Loucy (cell line): ENCODE results near the gene SMC1B.
"Not testable (repeated sequence)": the region's sequence is repeated elsewhere in the genome, so short reads cannot be mapped to it uniquely, and the experiment has no call there.

ENCODE experiments used
- H2AFZ ChIP-seq: fragments of 200-600 bp; sonication (generic); 2 replicates; pipeline ENCODE4 v1.6.0; 2016; ENCODE audit warnings: antibody characterized with exemption, mild to moderate bottlenecking, low read length, moderate library complexity
- H3F3A ChIP-seq: fragments of 200-600 bp; 2 replicates; pipeline ENCODE4 v1.6.0; 2016; ENCODE audit warnings: antibody characterized with exemption, low read depth, mild to moderate bottlenecking
- H3K27me3 ChIP-seq: fragments of 200-600 bp; sonication (generic); 2 replicates; pipeline ENCODE4 v1.6.1; 2014; ENCODE audit warnings: low read length, mild to moderate bottlenecking; ENCODE audit not compliant: insufficient read depth, poor library complexity, severe bottlenecking
- H3K36me3 ChIP-seq: fragments of 200-600 bp; sonication (generic); 2 replicates; pipeline ENCODE4 v1.6.1; 2016; ENCODE audit warnings: low read length; ENCODE audit not compliant: insufficient read depth
- H3K4me1 ChIP-seq: fragments of 200-600 bp; sonication (generic); 2 replicates; pipeline ENCODE4 v1.5.1; 2014; ENCODE audit warnings: low read length, mild to moderate bottlenecking; ENCODE audit not compliant: insufficient read depth, poor library complexity, severe bottlenecking
- H3K4me2 ChIP-seq: fragments of 200-600 bp; sonication (generic); 2 replicates; pipeline ENCODE4 v1.6.0; 2014; ENCODE audit warnings: antibody characterized with exemption, low read length, low read depth, mild to moderate bottlenecking; ENCODE audit not compliant: poor library complexity, severe bottlenecking
- H3K4me3 ChIP-seq: fragments of 200-600 bp; sonication (generic); 2 replicates; pipeline ENCODE4 v1.5.1; 2014; ENCODE audit warnings: low read length, mild to moderate bottlenecking, mixed read lengths; ENCODE audit not compliant: poor library complexity, severe bottlenecking
- H3K79me2 ChIP-seq: fragments of 200-600 bp; sonication (generic); 2 replicates; pipeline ENCODE4 v1.6.1; 2014; ENCODE audit warnings: low read length; ENCODE audit not compliant: insufficient read depth
- H3K9ac ChIP-seq: fragments of 200-600 bp; sonication (generic); 2 replicates; pipeline ENCODE4 v1.6.0; 2014; ENCODE audit warnings: mild to moderate bottlenecking, low read depth, low read length, moderate library complexity; ENCODE audit not compliant: poor library complexity, severe bottlenecking
- H3K9me2 ChIP-seq: fragments of 200-600 bp; sonication (generic); replicated peaks from 2 replicates; pipeline ENCODE4 v1.6.1; 2016; ENCODE audit warnings: low read depth, low read length, mixed read lengths
- H3K9me3 ChIP-seq: fragments of 200-600 bp; sonication (generic); 2 replicates; pipeline ENCODE4 v1.6.1; 2014; ENCODE audit warnings: mild to moderate bottlenecking, antibody characterized with exemption, low read length, low read depth; ENCODE audit not compliant: insufficient read depth
- H4K20me1 ChIP-seq: fragments of 200-600 bp; sonication (generic); 2 replicates; pipeline ENCODE4 v1.6.0; 2014; ENCODE audit warnings: antibody characterized with exemption, low read length, mild to moderate bottlenecking; ENCODE audit not compliant: insufficient read depth, poor library complexity, severe bottlenecking
- CTCF ChIP-seq: fragments of 200-600 bp; sonication (generic); conservative IDR thresholded peaks from 2 replicates; pipeline ENCODE4 v1.5.1; 2014; ENCODE audit warnings: mild to moderate bottlenecking, antibody characterized with exemption, low read length
- EZH2phosphoT487 ChIP-seq: fragments of 200-600 bp; IDR thresholded peaks from 2 replicates; pipeline ENCODE4 v1.6.1; 2018; ENCODE audit warnings: antibody characterized with exemption, mild to moderate bottlenecking, moderate library complexity, borderline replicate concordance

SMC1B gene

DNA sequence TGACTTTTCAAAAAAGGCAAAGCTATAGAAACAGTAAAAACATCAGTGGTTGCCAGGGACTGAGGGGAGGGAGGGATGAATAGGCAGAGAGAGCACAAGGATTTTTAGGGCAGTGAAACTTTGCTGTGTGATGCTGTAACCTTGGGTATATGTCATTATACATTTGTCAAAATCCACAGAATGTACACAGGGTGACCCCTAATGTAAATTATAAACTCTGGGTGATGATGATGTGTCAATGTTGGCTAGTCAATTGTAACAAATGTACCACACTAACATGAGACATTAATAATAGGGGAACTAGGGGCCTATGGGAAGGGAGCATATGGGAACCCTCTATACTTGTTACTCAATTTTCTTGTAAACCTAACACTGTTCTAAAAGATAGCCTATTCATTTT lies 24.9 kb upstream of the SMC1B start:
- Histone ChIP-seq H3K9me2 (no peaks in the 10 kb centered on the region), H3K36me3 (no peaks in the 10 kb centered on the region), H3K27me3 (no peaks in the 10 kb centered on the region), H3K9ac (no peak overlapping the region), H4K20me1 (no peaks in the 10 kb centered on the region), H3K79me2 (no peaks in the 10 kb centered on the region), H2AFZ (no peak overlapping the region), H3F3A (no peaks in the 10 kb centered on the region), H3K4me1 (peaks cover 3% of the 10 kb centered on the region), H3K4me3 (no peak overlapping the region), H3K9me3 (no peaks in the 10 kb centered on the region), H3K4me2 (no peak overlapping the region)
- TF ChIP-seq CTCF (no peak), EZH2phosphoT487 (no peak)

DNA sequence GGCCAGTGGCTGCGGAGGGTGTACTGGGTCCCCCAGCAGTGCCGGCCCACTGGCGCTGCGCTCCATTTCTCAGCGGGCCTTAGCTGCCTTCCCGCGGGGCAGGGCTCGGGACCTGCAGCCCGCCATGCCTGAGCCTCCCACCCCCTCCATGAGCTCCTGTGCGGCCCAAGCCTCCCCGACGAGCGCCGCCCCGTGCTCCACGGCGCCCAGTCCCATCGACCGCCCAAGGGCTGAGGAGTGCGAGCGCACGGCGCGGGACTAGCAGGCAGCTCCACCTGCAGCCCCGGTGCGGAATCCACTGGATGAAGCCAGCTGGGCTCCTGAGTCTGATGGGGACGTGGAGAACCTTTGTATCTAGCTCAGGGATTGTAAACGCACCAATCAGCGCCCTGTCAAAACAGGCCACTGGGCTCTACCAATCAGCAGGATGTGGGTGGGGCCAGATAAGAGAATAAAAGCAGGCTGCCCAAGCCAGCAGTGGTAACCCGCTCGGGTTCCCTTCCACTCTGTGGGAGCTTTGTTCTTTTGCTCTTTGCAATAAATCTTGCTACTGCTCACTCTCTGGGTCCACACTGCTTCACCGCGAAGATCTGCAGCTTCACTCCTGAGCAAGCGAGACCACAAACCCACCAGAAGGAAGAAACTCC lies 23.6 kb upstream of the SMC1B start:
- H3K9me3 ChIP-seq, H3K4me3 ChIP-seq, H3K4me1 ChIP-seq, H3K79me2 ChIP-seq, H3F3A ChIP-seq, H3K36me3 ChIP-seq, H2AFZ ChIP-seq, H3K27me3 ChIP-seq, H4K20me1 ChIP-seq, H3K9ac ChIP-seq, H3K4me2 ChIP-seq, H3K9me2 ChIP-seq: not testable (repeated sequence)

DNA sequence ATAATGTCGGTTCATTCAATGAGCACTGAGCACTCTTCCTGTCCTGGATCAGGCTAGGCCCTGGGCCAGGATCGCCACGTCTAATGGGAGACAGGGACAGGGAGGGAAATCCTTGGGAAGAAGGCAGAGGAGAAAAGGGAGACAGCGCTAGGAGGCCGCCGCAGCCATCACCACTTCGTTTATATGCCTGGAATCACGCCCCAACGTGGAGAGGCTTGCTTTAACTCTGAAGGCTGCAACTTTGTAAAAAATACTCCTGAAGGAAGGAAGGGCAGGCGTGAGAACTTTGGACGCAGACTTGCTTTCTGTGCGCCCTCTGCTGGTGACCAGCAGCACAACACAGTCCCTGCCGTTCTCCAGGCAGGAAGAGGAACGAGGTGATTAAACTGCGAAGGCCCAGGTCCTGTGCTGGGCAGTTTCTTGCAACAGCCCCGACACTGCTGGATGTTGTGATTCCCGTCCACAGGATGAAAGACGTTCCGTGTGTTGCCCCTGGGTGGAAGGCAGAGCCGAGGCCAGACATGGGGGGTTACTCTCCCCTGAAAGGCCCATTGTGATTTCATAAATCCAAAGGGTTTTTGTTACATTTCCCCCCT lies 22.2 kb upstream of the SMC1B start:
- H3K9me2 ChIP-seq: no peaks in the 10 kb centered on the region
- no peaks in the 10 kb centered on the region for H4K20me1 ChIP-seq
- H2AFZ ChIP-seq: peak overlapping the region; percentile 81
- no peaks in the 10 kb centered on the region for H3K27me3 ChIP-seq
- no peaks in the 10 kb centered on the region for H3F3A ChIP-seq
- H3K4me2 ChIP-seq: no peak overlapping the region
- no peaks in the 10 kb centered on the region for H3K9me3 ChIP-seq
- H3K9ac ChIP-seq: peak overlapping the region; percentile 13
- TF ChIP-seq EZH2phosphoT487 (no peak), CTCF (peak; percentile 97)
- no peaks in the 10 kb centered on the region for H3K79me2 ChIP-seq
- no peak overlapping the region for H3K4me3 ChIP-seq
- peaks cover 2% of the 10 kb centered on the region for H3K4me1 ChIP-seq
- no peaks in the 10 kb centered on the region for H3K36me3 ChIP-seq

GRCh38 chr22:45434981-45435380 lies 21.6 kb upstream of the SMC1B start:
- Histone ChIP-seq H4K20me1 (no peaks in the 10 kb centered on the region), H3K36me3 (no peaks in the 10 kb centered on the region), H2AFZ (no peak overlapping the region), H3K9me2 (no peaks in the 10 kb centered on the region), H3K4me3 (no peak overlapping the region), H3F3A (no peaks in the 10 kb centered on the region), H3K27me3 (no peaks in the 10 kb centered on the region), H3K9ac (no peak overlapping the region), H3K79me2 (no peaks in the 10 kb centered on the region), H3K9me3 (no peaks in the 10 kb centered on the region), H3K4me2 (no peak overlapping the region), H3K4me1 (no peaks in the 10 kb centered on the region)
- TF ChIP-seq EZH2phosphoT487 (no peak), CTCF (no peak)
